ENCODE results near the gene QPRT. TPM values are rescaled to one million over a fixed set of nuclear protein-coding genes. Genes with fewer than 3 reads are reported as not detected.
"Not testable (repeated sequence)": the region's sequence is repeated elsewhere in the genome, so short reads cannot be mapped to it uniquely, and the experiment has no call there.

QPRT gene
- total and polyA plus RNA-seq, 2 of the 8 experiments (the other 6 are each of a cell fraction or from before 2014, with no cell fraction given) = 89.0 to 102 TPM

DNA sequence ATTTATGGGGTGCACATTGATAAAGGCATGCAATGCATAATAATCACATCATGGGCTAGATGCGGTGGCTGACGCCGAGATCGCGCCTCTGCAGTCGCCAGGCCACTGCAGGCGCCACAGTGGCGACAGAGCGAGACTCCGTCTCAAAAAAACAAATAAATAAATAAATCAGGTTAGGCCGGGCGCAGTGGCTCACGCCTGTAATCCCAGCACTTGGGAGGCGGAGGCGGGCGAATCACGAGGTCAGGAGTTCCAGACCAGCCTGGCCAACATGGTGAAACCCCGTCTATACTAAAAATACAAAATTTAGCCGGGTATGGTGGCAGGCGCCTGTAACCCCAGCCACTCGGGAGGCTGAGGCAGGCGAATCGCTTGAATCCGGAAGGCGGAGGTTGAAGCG, 13.6 kb downstream of the QPRT start:
- H3K27me3 ChIP-seq (replicated peaks in 1 of 4; ENCODE audit: control insufficient read depth in 3 of 4, extremely low read depth in 1 of 4, insufficient read depth in 3 of 4, low read length in 3 of 4); H2BK20ac ChIP-seq (ENCODE audit: low read length); H2AFZ ChIP-seq (ENCODE audit: low read length); H3K18ac ChIP-seq (ENCODE audit: extremely low read depth, low read length); FAIRE-seq; H3K4ac ChIP-seq (replicated peaks; ENCODE audit: insufficient read length, low read depth, low read length); H4K5ac ChIP-seq (ENCODE audit: insufficient read length, low read depth, low read length); H3K9me3 ChIP-seq (ENCODE audit: insufficient read depth in 2 of 2, low read depth in 1 of 2, low read length in 1 of 2); H3K27ac ChIP-seq (ENCODE audit: low read depth, low read length); H2AK5ac ChIP-seq (ENCODE audit: low read depth, low read length); H3K9ac ChIP-seq (replicated peaks in 1 of 4; ENCODE audit: extremely low read depth in 1 of 4, low read depth in 3 of 4, low read length in 3 of 4); H2BK120ac ChIP-seq (replicated peaks; ENCODE audit: low read depth, low read length); H3K4me3 ChIP-seq (ENCODE audit: extremely low read depth in 1 of 4, insufficient read depth in 2 of 4, low read depth in 3 of 4, low read length in 4 of 4); H3K23me2 ChIP-seq (ENCODE audit: low read depth, low read length); DNase-seq (ENCODE audit: low read depth in 1 of 2, low spot score in 2 of 2); H4K91ac ChIP-seq (replicated peaks; ENCODE audit: insufficient read length, low read length); H4K20me1 ChIP-seq (replicated peaks in 1 of 2; ENCODE audit: control insufficient read depth in 1 of 2, insufficient read depth in 2 of 2, low read length in 2 of 2); H2BK5ac ChIP-seq (ENCODE audit: low read depth, low read length); H3K23ac ChIP-seq (ENCODE audit: insufficient read length); H3K14ac ChIP-seq (ENCODE audit: insufficient read length); H2BK12ac ChIP-seq (ENCODE audit: low read depth, low read length); H3K79me1 ChIP-seq (ENCODE audit: low read depth, low read length); H3K4me1 ChIP-seq (replicated peaks in 1 of 4; ENCODE audit: control insufficient read depth in 3 of 4, insufficient read depth in 4 of 4, low read length in 3 of 4); H4K8ac ChIP-seq (ENCODE audit: extremely low read depth, insufficient read depth, low read length); H2BK15ac ChIP-seq (ENCODE audit: low read length); H3K56ac ChIP-seq (replicated peaks; ENCODE audit: insufficient read length, low read depth, low read length); H3K4me2 ChIP-seq (ENCODE audit: insufficient read depth in 1 of 2, low read depth in 2 of 2, low read length in 2 of 2): not testable (repeated sequence)
- WGBS, 2 experiments (ENCODE audit: extremely low coverage in 1 of 2, insufficient coverage in 1 of 2, insufficient read length in 1 of 2, insufficient replicate concordance in 2 of 2, low coverage in 1 of 2, low lambda C conversion rate in 2 of 2, missing lambda C conversion rate in 1 of 2) = 98% methylated on average over 25 of the region's 26 CpGs; no CpG with 5 or more reads in 1 of the 2 experiments
- ChIA-PET POLR2A (ENCODE audit: partially characterized antibody) (interaction anchor here (1.2 to 9.4 kb wide), 4 partner anchors 8 to 46 kb away, joined by 4 to 130 read pairs (median 9); partner anchors contain the start of gene QPRT), CTCF (ENCODE audit: partially characterized antibody) (interaction anchor here (1.3 to 2.2 kb wide), 7 partner anchors 14 to 98 kb away, joined by 5 to 10 read pairs (median 6); partner anchors contain the start of genes KIF22, QPRT and SPN)
- H3K79me2 ChIP-seq (ENCODE audit: control insufficient read depth in 1 of 2, insufficient read depth in 2 of 2, low read length in 2 of 2) = peaks cover 0 to 45% of the 10 kb centered on the region in 2 experiments; a peak in 2 of 4 replicates
- H3K36me3 ChIP-seq (ENCODE audit: control insufficient read depth in 2 of 4, insufficient read depth in 4 of 4, low read length in 3 of 4) = peaks cover 3 to 15% (median 10%) of the 10 kb centered on the region in 4 experiments; a peak in 7 of 8 replicates
